ENCODE measurements around the gene DSG2.

GRCh38 chr18:31526374-31526773 lies 28.4 kb downstream of the DSG2 start:
- TF ChIP-seq POLR2A (IDR thresholded peaks at IDR 0.05): no peak
- TF ChIP-seq, protein P1, sequence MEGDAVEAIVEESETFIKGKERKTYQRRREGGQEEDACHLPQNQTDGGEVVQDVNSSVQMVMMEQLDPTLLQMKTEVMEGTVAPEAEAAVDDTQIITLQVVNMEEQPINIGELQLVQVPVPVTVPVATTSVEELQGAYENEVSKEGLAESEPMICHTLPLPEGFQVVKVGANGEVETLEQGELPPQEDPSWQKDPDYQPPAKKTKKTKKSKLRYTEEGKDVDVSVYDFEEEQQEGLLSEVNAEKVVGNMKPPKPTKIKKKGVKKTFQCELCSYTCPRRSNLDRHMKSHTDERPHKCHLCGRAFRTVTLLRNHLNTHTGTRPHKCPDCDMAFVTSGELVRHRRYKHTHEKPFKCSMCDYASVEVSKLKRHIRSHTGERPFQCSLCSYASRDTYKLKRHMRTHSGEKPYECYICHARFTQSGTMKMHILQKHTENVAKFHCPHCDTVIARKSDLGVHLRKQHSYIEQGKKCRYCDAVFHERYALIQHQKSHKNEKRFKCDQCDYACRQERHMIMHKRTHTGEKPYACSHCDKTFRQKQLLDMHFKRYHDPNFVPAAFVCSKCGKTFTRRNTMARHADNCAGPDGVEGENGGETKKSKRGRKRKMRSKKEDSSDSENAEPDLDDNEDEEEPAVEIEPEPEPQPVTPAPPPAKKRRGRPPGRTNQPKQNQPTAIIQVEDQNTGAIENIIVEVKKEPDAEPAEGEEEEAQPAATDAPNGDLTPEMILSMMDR (IDR thresholded peaks at IDR 0.05): no peak

Measured in ovary (tissue), 3 donors.